ENCODE results near the gene ATAD2B. TPM values are rescaled to one million over a fixed set of nuclear protein-coding genes. Genes with fewer than 3 reads are reported as not detected.
"Not testable (repeated sequence)": the region's sequence is repeated elsewhere in the genome, so short reads cannot be mapped to it uniquely, and the experiment has no call there.

Gene ATAD2B
- 11.5 TPM for polyA plus RNA-seq (ENCODE audit: insufficient read length)

GRCh38 chr2:23926750-23927571 lies at the start of gene ATAD2B:
Gene ATAD2B (minus strand): TSS chr2:23927123. CDS start chr2:23926770, 353 bp downstream.
- DNase-seq (ENCODE audit: low read depth), result peak; percentile 91

DNA sequence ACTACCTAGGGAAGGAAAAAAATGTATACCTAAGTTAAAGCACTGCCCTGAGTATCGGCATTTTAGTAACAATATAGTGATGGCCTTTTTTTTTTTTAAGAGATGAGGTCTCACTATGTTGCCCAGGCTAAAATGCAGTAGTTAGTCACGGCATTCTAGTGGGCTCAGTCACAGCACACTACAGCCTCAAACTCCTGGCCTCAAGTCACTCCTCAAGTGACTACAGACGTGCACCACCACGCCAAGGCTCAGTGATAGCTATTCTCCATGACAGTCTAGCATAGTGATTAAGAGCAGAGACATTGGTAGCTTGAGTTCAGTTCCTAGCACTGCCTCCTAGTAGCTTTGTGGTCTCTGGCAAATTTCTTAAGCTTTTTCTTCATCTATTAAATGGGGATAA lies 40.9 kb upstream of the ATAD2B start:
- no peak for DNase-seq (ENCODE audit: low read depth)

- DNase-seq (ENCODE audit: low read depth), result no peak
These were observed 27.5 kb upstream of the ATAD2B start for GRCh38 chr2:23954325-23955014.

GRCh38 chr2:23953625-23954024 lies 26.7 kb upstream of the ATAD2B start:
- no peak for DNase-seq (ENCODE audit: low read depth)

DNA sequence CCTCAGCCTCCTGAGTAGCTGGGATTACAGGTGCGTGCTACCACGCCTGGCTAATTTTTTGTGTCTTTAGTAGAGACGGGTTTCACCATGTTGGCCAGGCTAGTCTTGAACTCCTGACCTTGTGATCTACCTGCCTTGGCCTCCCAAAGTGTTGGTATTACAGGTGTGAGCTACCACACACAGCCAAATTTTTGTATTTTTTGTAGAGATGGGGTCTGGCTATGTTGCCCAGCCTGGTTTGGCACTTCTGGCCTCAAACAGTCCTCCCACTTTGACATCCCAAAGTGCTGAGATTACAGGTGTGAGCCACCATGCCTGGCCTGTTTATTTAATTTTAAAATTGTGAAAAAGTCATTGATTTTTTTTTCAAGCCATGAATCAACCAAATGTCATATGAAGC lies 25.6 kb upstream of the ATAD2B start:
- DNase-seq (ENCODE audit: low read depth), result not testable (repeated sequence)

DNA sequence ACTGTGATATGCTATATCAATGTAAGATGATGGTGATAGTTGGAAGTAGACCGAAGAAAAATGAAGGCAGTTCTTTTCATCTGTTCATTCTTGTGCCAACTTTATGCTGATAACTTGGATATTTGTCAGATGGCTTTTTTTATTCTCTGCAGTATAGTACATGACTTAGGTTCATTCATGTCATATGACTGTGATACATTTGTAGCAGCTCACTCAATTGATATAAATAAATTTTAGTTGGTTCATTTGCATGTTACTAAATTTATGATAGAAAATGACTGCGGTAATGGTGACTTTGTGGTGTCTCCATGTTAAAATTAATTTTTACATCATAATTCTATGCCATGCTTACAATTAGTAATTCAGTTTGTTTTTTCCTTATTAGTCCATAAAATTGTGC lies 20.4 kb upstream of the ATAD2B start:
- no peak for DNase-seq (ENCODE audit: low read depth)

DNA sequence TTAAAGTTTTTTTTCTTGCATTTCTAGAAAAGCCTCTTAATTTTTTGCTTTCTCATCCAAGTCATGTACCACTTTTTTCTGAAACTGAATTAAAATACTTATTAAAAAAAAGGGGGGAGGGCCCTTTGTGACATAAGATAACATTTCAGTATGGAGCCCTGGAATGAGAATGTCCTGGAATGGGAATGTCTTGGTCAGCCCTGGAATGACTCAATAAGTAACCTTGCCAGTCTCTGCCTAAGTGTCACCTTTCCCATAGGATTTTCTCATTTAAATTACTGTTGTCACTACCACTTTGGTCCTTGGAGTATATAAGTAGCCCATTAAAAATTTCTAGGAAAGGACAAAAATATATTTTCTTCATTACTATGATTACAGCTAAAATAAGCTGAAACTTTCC lies 18.1 kb upstream of the ATAD2B start:
- no peak for DNase-seq (ENCODE audit: low read depth)

GRCh38 chr2:23944527-23944926 lies 17.6 kb upstream of the ATAD2B start:
- no peak for DNase-seq (ENCODE audit: low read depth)

GRCh38 chr2:23943666-23944065 lies 16.7 kb upstream of the ATAD2B start:
- no peak for DNase-seq (ENCODE audit: low read depth)

DNA sequence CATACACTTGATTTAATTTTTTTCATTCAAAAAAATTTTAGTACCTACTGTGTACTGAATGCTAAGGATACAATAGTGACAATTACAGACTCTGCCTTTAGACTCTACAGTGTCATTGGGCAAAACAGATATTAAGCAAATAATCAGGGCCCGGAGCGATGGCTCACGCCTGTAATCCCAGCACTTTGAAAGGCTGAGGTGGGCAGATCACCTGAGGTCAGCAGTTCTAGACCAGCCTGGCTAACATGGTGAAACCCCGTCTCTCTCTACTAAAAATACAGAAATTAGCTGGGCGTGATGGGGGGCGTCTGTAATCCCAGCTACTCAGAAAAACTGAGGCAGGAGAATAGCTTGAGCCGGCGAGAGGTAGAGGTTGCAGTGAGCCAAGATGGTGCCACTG lies 14.7 kb upstream of the ATAD2B start:
- no peak for DNase-seq (ENCODE audit: low read depth)

DNA sequence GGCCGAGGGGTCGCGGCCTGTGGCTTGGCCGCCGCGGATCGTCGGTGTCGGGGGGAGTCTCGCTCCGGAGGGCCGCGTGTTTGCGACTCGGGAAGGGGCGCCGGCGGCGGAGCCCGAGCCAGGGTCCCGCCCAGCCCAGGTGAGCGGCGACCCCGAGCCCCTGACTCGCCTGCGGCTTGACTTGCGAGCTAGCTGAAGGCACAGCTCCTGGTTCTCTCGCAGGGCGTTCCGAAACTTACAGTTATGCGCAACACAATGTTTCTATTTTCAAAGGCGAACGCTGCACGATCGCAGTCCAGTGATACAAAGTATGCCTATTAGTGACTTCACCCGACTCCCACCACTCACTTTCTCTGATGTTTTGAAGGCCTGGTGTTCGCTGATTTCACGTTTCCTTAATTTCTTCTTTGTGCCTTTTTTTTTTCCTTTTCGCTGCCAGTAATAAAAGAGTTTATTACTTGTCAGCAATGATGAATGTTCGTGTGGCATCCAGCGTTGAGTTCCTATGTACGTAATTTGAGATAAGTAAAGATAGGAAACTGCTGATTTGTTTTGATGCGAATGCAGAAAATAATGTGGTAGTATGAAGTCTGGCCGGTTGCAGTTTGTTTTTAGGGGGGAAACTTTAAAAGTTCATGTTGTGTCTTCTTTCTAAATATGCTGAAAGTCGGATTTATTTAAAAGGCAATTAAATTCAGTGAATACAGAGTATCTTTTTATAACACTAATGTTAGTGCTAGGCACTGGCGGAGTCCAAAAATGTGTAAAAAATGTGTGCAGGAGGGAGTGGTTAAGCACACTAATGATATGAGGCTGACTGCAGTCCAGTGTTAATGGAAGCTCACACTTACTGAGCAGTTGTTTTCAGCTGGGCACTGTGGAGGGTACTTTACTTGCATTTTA lies 14.0 kb upstream of the ATAD2B start:
- DNase-seq (ENCODE audit: low read depth), result no peak

- DNase-seq (ENCODE audit: low read depth), result peak; percentile 79
These were observed 13.2 kb upstream of the ATAD2B start, which contains the start of gene UBXN2A for GRCh38 chr2:23939987-23940717. Gene UBXN2A (plus strand): TSS chr2:23940463. CDS start chr2:23958315, 17,852 bp downstream.

- DNase-seq (ENCODE audit: low read depth), result no peak
These were observed 7.3 kb upstream of the ATAD2B start for GRCh38 chr2:23934259-23934658.

GRCh38 chr2:23926290-23926749 lies 603 bp downstream of the ATAD2B start:
- no peak for DNase-seq (ENCODE audit: low read depth)

DNA sequence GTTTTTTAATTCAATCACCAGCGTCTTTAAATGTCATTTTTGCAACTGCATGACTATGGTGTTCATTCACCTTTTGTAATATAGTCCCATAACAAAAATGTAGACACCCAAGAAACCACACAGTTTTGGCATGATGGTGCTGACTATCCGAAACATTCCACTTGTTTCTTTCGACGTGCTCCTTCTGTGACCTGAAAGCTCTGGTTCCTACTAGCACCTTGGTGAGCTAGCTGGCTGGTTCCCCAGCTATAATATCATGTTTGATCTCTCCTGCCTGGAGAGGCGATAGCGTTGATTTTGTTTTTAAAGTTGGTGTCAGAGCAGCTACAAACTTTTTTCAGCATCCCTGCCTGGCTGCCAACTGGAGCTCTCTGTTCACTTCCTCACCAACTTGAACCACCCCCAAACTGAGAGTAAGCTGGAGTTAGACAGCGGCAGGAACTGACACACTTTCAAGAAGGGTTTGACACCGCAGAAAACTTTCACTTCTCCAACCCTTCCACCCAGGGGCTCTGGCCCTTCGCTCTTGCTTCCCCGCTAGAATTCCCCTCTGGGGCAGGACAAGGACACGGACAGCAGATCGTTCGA lies 1.1 kb downstream of the ATAD2B start:
- no peak for DNase-seq (ENCODE audit: low read depth)

DNA sequence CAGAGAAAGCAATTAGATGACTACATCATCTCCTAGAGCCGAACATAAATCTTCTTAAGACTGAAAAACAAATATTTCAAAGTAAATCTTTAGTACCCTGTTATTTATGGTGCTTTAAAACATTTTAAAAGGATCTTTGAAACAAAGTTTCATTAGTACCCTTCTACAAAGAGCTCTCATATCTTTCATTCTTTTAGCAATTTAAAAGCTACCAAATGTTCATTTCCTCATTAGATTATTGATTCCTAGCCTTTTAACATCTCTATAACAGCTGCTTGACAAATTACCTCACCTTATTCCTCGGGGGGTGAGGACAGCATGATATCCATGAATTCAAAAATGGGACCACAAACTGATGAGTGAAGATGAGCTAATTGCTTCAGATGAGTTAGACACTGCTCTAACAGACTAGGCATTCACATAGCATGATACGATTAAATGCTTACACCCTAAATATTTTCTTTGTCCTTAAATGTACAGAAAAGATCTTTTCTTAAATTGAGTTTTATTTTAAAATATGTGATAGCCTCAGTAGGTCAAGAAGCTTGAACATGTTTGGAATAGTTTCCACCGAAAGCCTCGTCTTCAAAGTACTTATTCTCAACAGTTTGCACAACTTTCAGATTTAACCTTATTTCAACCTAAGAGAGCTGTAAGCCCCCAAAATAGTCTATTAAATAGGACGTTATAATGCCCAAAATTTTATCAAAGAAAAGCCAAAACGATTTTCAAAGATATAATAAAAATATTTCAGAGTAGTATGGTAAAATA lies 2.1 kb downstream of the ATAD2B start:
- DNase-seq (ENCODE audit: low read depth), result no peak

DNA sequence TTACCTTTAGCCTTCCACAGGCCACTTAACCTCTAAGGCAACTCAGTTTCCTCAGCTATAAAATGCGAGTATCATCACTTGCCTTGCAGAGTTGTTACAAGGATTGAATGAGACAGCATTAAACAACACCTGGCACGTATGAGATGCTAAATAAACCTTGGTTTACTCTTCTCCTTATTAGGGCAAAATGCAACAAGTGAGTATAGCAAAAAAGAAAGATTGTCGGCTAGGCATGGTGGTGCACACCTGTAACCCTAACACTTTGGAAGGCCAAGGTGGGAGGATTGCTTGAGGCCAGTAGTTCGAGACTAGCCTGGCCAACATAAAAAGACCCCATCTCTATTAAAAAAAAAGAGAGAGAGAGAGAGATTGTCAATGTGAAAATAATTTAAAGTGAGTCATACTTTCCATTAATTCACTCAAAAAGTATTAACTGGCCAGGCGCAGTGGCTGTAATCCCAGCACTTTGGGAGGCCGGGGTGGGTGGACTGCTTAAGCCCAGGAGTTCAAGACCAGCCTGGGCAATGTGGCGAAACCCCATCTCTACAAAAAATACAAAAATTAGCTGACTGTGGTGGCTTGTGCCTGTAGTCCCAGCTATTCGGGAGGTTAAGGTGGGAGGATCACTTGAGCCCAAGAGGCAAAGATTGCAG lies 8.0 kb downstream of the ATAD2B start:
- DNase-seq (ENCODE audit: low read depth), result no peak

GRCh38 chr2:23916727-23917405 lies 10.1 kb downstream of the ATAD2B start:
- no peak for DNase-seq (ENCODE audit: low read depth)

DNA sequence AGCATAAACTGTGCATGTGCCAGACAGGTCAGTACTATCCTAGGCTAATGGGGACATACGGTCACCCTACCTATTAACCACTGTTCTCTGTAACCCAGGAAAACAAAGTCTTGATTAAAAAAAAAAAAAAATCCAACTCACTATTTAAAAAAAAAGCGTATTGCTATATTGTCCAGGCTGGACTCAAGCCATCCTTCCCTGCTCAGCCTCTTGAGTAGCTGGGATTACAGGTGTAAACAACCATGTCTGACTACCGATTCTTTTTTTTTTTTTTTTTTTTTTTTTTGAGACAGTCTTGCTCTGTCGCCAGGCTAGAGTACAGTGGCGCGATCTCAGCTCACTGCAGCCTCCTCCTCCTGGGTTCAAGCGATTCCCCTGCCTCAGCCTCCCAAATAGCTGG lies 11.6 kb downstream of the ATAD2B start:
- DNase-seq (ENCODE audit: low read depth), result no peak
